NCI-H1105 (cell line): ENCODE measurements around the gene OPCML.

Source experiments
- DNase-seq: peaks from one replicate; lab custom pipeline; 2025; lab: John Stamatoyannopoulos, UW

Gene OPCML

DNA sequence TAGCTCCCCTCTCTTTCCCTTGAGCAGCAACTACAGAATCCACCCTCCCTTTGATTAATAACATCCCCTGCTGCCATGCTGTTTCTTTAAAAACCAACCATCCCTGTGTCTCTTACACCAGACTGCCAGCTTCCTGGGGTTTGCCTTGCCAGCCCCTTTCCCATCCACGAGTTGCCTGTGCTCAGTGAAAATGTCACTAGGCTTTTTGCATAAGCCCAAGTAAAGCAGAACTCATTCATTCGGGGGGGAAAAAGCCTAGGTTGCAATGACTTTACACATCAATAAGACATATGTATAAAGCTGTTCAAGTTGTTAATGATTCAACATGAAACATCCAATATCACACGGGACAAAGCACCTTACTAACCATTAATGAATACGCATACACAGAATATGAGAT, 398.7 kb downstream of the OPCML start:
- no peak for DNase-seq

- DNase-seq = no peak
Observed at GRCh38 chr11:133133050-133133449, 399.3 kb downstream of the OPCML start.

- DNase-seq = no peak
Observed at GRCh38 chr11:133127741-133128140, 404.6 kb downstream of the OPCML start.

GRCh38 chr11:133123796-133124195, 408.5 kb downstream of the OPCML start:
- DNase-seq = no peak

- no peak for DNase-seq
Observed at GRCh38 chr11:133123366-133123765, 408.9 kb downstream of the OPCML start.

DNA sequence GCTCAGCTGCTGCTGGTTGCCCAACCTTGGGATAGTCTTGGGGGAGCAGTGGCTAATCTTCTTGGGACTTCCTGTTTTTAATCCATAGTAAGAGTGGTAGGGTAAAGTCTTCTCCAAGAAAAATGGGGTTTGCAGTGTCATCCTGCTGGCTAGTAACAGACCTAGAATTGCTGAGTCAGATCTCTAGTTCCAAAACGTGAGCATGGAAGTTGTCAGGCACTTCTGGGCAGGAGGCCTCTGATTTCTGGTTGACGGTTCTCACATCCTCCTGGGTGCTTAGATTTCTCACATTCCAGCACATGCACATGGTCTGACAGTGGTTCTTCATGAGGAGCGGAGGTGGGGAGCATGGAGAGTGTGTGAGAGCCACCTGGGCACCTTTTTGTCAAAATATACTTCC, 410.0 kb downstream of the OPCML start:
- no peak for DNase-seq

- no peak for DNase-seq
Observed at GRCh38 chr11:133118563-133119268, 413.6 kb downstream of the OPCML start.

GRCh38 chr11:133115099-133115498, 417.2 kb downstream of the OPCML start:
- DNase-seq = no peak

- no peak for DNase-seq
Observed at GRCh38 chr11:133107763-133108162, 424.5 kb downstream of the OPCML start.

- DNase-seq = no peak
Observed at GRCh38 chr11:133107136-133107535, 425.2 kb downstream of the OPCML start.

- DNase-seq = no peak
Observed at GRCh38 chr11:133106417-133106816, 425.9 kb downstream of the OPCML start.

DNA sequence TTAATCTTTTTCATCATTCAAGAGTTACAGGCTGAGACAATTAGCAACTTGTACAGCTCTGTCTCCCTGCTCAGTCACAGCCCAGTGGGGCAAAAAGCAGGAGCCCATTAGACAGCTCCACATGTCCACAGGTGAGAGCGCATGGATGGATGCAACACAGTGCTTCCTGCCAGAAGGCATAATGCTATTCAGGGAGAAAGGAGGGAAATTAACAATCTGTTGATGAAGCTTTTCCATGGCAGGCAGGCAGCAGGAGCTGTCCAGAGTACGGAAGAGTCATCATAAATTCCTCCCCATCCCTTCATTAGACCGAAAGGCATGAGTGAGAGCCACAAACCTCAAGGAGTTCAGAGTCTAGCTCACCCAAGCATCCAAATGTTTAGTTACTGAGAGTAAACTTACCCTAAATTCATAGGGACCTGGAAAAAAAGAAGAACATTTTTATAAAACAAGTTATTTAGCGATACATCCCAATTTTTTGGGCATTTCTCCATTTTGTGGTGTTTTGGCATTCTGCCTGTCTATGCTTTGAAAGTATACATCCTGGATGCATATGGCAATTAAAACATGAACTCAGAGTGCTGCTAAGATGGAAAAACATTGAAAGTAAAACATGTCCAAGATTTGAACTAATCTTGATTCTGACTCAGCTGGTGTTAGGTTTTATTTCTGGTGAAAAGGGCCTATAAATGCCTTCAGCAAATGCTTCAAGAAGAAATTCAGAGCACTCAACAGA, 428.1 kb downstream of the OPCML start:
- no peak for DNase-seq

GRCh38 chr11:133096981-133097380, 435.3 kb downstream of the OPCML start:
- DNase-seq = no peak

DNA sequence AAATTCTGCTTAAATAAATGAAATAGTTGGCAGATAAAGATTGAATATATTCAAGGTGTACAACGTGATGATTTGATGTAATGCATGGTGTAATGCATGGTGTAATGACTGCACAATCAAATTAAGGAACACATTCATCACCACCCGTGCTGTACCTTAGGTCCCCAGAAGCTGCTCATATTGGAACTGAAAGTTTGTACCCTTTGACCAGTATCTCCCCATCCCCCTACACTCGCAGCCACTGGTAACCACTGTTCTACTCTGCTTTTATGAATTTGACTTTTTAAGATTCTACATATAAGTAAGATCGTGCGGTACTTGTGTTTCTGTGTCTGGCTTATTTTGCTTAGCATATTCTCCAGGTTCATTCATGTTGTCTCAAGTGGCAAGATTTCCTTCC, 445.8 kb downstream of the OPCML start:
- no peak for DNase-seq

- DNase-seq = peak; percentile 74
Observed at GRCh38 chr11:133082841-133083488, 449.3 kb downstream of the OPCML start.

DNA sequence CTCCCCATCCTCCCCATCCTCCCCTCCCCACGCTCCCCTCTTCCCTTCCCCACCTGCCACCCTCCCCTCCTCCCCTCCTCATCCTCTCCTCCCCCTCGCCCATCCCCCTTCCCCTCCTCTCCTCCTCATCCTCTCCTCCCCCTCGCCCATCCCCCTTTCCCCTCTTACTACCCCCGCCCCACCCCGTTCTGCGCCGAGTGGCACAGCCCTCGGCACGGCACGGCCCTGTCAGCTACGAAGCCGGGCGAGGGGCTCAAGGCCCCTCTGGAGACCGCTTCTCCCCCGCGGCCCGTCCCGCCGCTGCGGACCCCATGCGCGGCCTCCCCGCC, 449.9 kb downstream of the OPCML start:
- peak; percentile 14 for DNase-seq

- no peak for DNase-seq
Observed at GRCh38 chr11:133081730-133082452, 450.4 kb downstream of the OPCML start.

DNA sequence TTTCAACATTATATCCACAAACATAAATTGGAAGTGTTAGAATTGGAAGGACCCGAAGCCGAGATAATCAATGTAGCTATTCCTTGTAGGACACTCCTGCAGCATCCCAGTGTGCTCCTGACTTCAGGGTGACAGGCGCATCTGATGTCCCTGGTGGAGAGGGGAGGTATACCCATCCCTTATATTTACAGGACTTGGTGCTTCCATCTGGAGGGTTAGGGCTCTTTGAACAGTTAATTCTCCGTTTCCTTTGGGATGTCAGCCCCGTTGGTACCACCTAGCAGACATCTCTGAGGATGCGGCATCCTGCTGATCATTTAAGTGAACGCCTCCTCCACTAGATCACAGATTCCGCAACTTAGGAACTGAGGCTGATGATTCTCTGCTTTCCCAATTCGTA, 451.3 kb downstream of the OPCML start:
- DNase-seq = no peak

GRCh38 chr11:133078591-133079404, 453.5 kb downstream of the OPCML start:
- peak; percentile 54 for DNase-seq

DNA sequence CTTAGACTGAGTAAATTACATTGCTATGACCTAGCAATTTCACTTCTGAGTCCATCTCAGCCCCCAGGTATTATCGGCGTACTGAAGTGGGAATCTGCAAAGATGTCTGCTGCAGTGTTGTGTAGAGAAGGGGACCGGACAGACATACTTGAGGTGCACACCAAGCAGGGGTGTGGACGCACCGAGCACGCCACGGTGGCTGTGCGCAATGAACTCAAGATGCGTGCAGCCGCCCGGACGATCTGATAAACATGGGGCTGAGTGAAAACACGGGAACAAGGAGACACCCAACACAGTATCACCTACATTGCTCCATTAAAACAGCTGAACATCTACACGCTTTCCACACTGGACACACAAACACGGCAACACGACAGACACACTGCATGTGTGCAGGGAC, 454.3 kb downstream of the OPCML start:
- DNase-seq = no peak

- DNase-seq = no peak
Observed at GRCh38 chr11:133075351-133075750, 456.9 kb downstream of the OPCML start.
